AG04450 (cell line): Measurements from ENCODE around the gene SYK. TPM values are rescaled to one million over a fixed set of nuclear protein-coding genes. Genes with fewer than 3 reads are reported as not detected.

ENCODE experiments used
- CTCF ChIA-PET: fragments of 300-600, 350-600 bp; formaldehyde crosslinking; extraction: SDS; loops from one replicate; lab custom pipeline; 2022; ENCODE audit warnings: antibody characterized with exemption, inconsistent platforms; lab: Charles Lee
- POLR2A ChIA-PET: fragments of 350-600 bp; formaldehyde crosslinking; extraction: SDS; loops from one replicate; lab custom pipeline; 2021; ENCODE audit warnings: antibody characterized with exemption, inconsistent platforms; lab: Yijun Ruan, JAX
- DNase-seq: peaks from one replicate; pipeline ENCODE4 v3.0.0-alpha.2; 2011; ENCODE audit warnings: low read depth, low spot score
- H3K27ac ChIP-seq: one replicate; pipeline ENCODE4 v1.5.1; 2012; ENCODE audit warnings: low read depth, low read length, control low read depth
- H3K27me3 ChIP-seq: one replicate; pipeline ENCODE4 v1.6.0; 2012; ENCODE audit warnings: low read length; ENCODE audit not compliant: control insufficient read depth, insufficient read depth
- H3K4me3 ChIP-seq: 2 replicates; pipeline ENCODE4 v1.5.1; 2011; ENCODE audit warnings: mild to moderate bottlenecking, low read depth, low read length, control low read depth
- H3K9me3 ChIP-seq: 2 replicates; pipeline ENCODE4 v1.5.1; 2012; ENCODE audit warnings: low read length; ENCODE audit not compliant: control insufficient read depth, insufficient read depth
- CTCF ChIP-seq: IDR thresholded peaks from 2 replicates; pipeline ENCODE4 v1.5.1; 2011; ENCODE audit warnings: low read depth, low read length, control low read depth, inconsistent platforms
- polyA plus RNA-seq: library from polyadenylated mRNA; depleted of rRNA; stranded (reverse); fragments of >200 nt; gene quantifications from 2 replicates; pipeline ENCODE4 v1.2.3, GENCODE V29; 2011

Gene SYK
- polyA plus RNA-seq, 1 experiment: not detected

GRCh38 chr9:90803860-90804593 lies 2.4 kb downstream of the SYK start:
- Histone ChIP-seq H3K27ac (no peak overlapping the region), H3K27me3 (peaks cover 14% of the 10 kb centered on the region), H3K4me3 (no peak overlapping the region), H3K9me3 (peaks cover 3% of the 10 kb centered on the region; the same call in 1 of the 2 replicates)
- TF ChIP-seq CTCF: no peak
- DNase-seq: no peak
- POLR2A ChIA-PET: no interaction called here
- CTCF ChIA-PET: no interaction called here

GRCh38 chr9:90805006-90805996 lies 3.7 kb downstream of the SYK start:
- no peak for TF ChIP-seq CTCF
- CTCF ChIA-PET: no interaction called here
- POLR2A ChIA-PET: no interaction called here
- Histone ChIP-seq H3K27me3 (peaks cover 17% of the 10 kb centered on the region), H3K4me3 (no peak overlapping the region), H3K9me3 (peaks cover 3% of the 10 kb centered on the region; the same call in 1 of the 2 replicates), H3K27ac (no peak overlapping the region)
- DNase-seq: no peak

- TF ChIP-seq CTCF: no peak
- no peak for DNase-seq
- CTCF ChIA-PET: no interaction called here
- H3K27ac ChIP-seq: no peak overlapping the region
- H3K4me3 ChIP-seq: no peak overlapping the region
- POLR2A ChIA-PET: no interaction called here
- H3K27me3 ChIP-seq: peaks cover 8% of the 10 kb centered on the region
- H3K9me3 ChIP-seq: peaks cover under 1% of the 10 kb centered on the region; the same call in 1 of the 2 replicates
Measured at GRCh38 chr9:90807006-90807405, 5.4 kb downstream of the SYK start.

GRCh38 chr9:90808398-90808797 lies 6.8 kb downstream of the SYK start:
- Histone ChIP-seq H3K27ac (no peak overlapping the region), H3K9me3 (no peaks in the 10 kb centered on the region), H3K27me3 (peaks cover 5% of the 10 kb centered on the region), H3K4me3 (no peak overlapping the region)
- POLR2A ChIA-PET: no interaction called here
- DNase-seq: no peak
- CTCF ChIA-PET: no interaction called here
- no peak for TF ChIP-seq CTCF
